ACHN (cell line): ENCODE results near the gene ARHGAP33.
"Not testable (repeated sequence)": the region's sequence is repeated elsewhere in the genome, so short reads cannot be mapped to it uniquely, and the experiment has no call there.

Experiments
- DNase-seq: peaks from one replicate; pipeline ENCODE4 v3.0.0-alpha.2; 2015
- in situ Hi-C: cut with HindIII; loops from 2 replicates; pipeline ENCODE4 v1.10.0; 2017; ENCODE audit warnings: low sequenced_read_pairs, low pct_ligation_motif_present, low pct_unique_long_range_greater_than_20kb

Gene ARHGAP33

GRCh38 chr19:35788205-35788960, 13.0 kb downstream of the ARHGAP33 start:
- no peak for DNase-seq
- in situ Hi-C loops: no loop called here

DNA sequence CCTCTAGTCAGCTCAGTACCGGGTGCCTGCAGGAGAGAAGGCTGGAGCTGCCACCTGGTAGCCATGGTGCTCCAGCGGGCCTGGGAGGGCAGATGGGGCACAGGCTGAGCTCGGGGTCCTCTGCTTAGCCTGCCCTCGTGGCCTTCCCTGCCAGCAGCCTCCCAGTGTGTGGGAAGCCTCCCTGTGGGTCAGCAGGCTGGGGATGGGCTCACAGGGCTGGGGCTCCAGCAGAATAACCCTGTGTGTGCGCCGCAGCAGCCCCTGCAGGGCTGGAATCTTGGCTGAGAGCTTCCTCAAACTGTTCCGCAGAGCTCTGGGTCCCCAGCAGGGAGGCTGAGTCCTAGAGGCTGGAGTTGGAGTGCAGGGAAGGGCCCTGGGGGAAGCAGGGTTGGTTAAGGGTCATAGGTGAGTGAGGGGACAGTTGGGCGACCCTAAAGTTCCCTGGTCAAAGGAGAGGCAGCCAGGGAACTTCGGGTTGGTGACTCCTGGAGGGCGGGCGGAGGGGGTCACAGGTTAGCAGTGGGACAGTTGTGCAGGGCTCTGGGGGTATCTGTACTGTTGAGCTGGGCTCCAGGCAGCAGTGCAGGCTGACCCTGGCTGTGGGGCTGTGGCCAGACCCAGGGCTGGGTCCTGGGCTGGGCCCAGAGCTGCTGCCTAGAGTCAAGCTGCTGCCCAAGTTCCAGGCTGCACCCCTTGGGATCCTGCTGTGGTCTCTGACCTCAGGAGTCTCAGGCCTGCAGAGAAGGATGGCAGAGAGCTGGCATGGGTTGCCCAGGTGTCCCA, 14.0 kb downstream of the ARHGAP33 start:
- in situ Hi-C loops: no loop called here
- DNase-seq: no peak

DNA sequence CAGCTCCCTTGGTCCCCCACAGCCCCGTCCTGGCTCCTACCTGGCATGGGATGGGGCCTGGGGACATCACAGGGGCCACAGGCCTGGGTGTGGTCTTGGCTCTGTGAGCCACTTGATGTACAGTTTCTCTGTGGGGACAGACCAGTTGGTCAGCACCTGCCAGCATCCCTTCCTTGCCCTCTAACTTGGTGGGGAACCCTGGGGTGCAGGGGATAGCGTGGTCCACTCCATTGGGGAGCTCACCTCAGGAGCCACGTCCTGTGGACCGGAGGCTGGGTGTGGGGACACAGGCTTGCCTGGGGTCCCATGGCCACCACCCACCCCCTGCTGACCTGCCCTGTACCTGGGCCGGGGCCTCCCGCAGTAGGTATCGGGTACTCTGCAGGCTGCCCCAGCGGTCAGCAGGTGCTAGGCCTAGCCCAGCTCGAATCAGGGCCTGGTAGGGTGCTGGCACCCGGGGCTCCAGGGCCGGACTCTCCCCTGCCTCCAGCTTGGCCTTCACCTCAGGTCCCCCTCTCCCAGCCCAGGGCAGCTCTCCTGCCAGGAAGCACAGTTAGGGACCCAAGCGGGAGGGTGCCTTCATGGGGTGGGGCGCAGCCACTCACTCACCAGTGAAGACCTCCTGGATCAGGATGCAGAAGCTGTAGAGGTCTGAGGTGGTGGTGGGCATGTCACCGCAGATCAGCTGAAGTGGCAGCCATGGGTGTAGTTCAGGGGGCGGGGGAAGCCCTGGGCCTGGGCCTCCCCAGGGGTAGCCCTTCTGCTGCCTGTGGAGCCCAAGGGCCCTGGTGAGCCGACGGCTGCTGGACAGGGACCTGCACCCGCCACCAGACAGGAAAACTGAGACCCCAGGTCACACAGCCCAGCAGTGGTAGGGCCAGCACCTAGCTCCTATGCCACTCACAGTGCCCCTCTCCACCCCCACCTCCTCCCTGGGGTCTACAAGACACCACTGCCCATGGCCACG, 14.9 kb downstream of the ARHGAP33 start:
- in situ Hi-C loops: no loop called here
- no peak for DNase-seq

DNA sequence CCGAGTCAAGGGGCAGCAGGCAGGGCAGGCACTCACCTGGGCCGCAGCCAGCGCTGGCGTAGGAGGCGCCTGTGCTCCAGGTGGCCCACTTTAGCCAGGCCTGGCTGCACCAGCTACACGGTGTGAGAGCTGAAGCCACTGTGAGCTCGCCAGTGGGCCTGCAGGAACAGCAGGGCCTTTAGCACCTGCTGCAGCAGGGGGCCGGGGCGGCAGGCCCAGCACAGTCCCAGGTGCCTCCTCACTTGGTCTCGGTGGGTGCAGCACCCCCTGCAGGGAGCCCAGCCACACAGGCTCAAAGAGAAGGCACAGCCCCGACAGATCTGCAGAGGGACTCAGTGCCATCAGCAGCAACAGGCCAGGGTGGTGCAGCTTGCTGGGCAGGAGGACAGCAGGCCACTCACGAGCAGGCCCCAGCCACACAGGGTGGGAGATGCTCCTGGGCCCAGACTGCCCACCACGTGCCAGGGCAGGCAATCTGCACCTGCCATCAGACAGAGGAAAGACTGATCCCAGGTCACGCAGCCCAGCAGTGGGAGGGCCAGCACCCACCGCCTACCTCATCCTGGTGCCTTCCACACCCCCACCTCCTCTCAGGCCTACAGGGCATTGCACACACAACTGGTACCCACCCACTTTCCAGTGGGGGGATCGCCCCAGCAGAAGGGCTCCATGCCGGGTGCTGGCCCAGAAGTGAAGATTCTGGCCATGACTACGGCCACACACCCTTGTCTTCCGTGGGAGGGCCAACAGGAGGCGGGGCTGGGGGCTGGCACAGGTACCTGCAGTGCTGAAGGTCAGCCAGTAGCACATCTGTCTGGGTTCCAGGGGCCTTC, 15.8 kb downstream of the ARHGAP33 start:
- DNase-seq: no peak
- in situ Hi-C loops: no loop called here

- in situ Hi-C loops: no loop called here
- no peak for DNase-seq
Observed at GRCh38 chr19:35791814-35792279, 16.5 kb downstream of the ARHGAP33 start.

DNA sequence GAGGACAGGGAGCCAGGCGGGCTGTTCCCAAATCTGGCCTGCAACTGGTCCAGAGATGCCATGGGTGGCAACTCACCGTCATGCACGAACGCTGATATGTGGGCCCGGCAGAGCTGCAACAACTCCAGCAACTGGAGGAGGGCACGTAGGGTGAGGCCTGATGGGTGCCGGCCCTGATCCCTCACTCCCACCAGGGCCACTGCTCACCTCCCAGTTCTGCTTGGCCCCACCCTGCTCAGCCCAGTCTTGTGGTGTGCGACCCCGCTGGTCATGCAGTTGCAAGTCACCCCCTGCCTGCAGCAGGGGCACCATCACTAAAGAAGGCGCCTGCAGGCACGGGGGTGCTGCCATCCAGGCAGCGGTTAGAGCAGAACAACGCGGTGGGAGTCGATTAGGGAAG, 16.9 kb downstream of the ARHGAP33 start:
- in situ Hi-C loops: no loop called here
- no peak for DNase-seq

DNA sequence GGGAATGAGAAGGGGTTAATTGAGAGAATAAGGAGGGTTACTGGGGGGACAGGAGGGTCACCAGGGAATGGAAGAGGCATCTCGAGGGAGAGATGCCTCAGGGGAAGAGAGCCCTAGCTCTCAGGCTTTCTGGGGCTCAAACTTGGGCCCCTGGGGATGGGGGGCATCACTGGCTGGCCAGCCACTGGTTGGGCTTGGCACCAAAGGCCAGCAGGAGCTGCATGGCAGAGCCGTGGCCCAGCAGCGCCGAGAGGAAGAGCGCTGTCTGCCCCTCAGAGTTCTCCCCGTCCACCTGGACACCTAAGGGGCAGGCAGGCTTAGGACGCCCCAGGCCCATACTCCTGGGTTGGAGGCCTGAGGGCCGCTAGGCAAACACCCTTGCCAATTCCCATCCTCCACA, 17.5 kb downstream of the ARHGAP33 start:
- no peak for DNase-seq
- in situ Hi-C loops: no loop called here

DNA sequence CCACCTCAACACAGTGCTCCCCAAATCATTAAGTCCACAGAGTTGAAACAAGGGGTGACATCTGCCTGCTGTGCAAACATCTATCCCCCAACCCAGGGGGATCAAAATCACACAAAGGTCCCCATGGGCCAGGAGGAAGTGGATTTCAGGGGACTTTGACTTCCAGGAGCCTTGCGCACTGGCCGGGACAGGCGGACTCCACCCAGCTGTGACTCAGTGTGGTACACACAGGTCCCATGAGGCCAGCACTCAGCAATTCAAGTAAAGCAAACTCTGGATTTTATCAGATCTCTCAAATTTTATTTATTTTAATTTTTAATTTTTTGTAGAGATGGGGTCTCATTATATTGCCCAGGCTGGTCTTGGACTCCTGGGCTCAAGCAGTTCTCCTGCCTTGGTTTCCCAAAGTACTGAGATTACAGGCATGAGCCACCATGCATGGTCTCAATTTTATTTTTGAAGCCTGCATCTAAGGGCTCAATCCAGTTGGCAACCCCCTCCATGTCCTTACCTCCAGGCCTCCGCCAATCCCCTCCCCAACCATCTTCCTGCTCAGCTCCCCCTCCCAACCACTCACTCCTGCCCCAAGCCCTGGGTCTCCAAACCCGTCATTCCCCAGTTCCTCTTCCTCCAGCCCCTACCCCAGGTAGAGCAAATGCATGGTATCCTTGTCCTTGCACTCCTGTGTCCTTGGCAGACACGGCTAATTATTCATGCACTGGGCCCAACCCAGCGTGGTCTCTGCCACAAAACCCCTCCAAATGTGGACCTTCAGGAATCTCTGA, 18.2 kb downstream of the ARHGAP33 start:
- in situ Hi-C loops: no loop called here
- no peak for DNase-seq

GRCh38 chr19:35795564-35795963, 20.2 kb downstream of the ARHGAP33 start:
- in situ Hi-C loops, DNase-seq: not testable (repeated sequence)

GRCh38 chr19:35796645-35797542, 21.5 kb downstream of the ARHGAP33 start:
- in situ Hi-C loops: no loop called here
- no peak for DNase-seq

DNA sequence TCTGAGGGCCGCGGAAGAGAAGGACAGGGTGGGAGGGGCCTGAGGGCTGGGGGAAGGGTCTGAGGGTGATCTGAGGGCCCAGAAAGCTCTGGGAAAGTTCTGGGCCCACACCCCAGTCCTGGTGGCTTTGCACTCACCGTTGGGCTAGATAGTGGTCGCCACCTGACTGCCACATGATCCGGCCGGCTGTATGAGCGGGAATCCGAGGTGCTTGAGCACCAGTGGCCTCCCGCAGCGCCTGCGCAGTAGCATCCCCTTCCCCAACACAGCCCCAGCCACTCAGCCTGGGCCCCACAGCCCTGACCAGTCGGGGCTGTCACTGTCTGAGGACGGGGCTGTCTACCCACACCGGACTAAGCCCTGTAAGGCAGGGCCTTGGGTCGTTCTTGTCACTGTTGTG, 22.3 kb downstream of the ARHGAP33 start:
- in situ Hi-C loops: no loop called here
- DNase-seq: no peak

DNA sequence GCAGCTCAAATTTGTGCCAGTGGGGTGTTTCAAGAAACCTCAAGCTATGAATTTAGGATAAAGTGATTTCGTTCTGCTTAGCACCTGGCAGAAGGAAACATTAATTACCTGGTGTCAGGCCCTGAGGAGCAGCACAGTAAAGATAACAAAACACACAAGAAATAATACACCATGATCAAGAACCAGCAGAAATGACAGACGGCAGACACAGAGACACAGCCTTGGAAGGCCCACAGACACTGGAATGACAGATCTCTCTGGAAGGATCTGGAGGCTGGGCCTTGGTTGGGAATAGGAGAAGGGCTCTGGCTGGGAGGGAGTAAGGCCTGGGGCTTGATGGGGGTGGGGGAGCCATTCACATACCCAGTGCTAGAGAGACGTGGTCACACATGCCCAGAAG, 26.5 kb downstream of the ARHGAP33 start:
- in situ Hi-C loops: no loop called here
- DNase-seq: no peak

DNA sequence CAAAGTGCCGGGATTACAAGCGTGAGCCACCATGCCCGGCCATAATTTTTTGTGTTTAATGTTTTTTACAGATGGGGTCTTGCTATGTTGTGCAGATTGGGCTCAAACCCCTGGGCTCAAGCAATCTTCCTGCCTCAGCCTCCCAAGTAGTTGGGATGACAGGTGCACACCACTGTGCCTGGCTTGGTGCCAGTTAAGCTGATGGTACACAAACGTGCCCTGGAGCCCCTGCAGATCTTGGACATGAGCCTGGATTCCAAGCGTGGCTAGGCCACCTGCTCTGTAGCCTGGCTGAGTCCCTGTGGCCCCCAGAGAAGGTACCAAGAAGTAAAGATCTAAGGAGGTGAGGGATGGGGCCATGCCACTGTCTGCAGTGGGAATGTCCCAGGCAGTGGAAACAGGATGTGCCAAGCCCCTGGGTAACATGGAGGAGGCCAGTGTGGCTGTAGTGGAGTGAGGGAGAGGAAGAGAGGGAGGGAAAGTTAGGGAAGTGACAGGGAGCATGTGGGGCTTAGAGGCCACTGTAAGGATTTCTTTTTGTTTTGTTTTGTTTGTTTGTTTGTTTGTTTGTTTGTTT, 30.2 kb downstream of the ARHGAP33 start:
- no peak for DNase-seq
- in situ Hi-C loops: no loop called here

DNA sequence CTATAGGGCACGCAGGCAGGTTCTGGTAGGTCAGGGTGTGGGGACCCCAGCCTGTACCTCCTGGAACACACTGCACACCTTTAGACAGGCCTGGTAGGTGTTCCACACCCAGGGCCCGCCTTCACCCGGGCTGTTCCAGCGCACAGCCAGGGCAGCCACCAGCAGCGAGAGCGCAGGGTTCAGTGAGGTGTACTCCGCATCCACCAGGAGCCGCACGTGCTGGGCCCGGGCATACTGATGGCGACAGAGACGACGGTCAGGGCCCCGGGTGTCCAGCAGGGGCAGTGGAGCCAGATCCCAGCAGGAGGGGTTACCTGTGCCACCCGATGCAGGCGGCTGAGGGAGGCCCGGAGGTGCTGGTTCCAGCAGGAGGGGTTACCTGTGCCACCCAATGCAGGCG, 31.2 kb downstream of the ARHGAP33 start:
- in situ Hi-C loops: no loop called here

GRCh38 chr19:35807633-35808032, 32.3 kb downstream of the ARHGAP33 start:
- in situ Hi-C loops: no loop called here
- no peak for DNase-seq

More for the DNA sequence above, 31.2 kb downstream of the ARHGAP33 start:
- DNase-seq: no peak
